B cell (primary cell): ENCODE measurements around the gene SPACA9. TPM values are rescaled to one million over a fixed set of nuclear protein-coding genes. Genes with fewer than 3 reads are reported as not detected.

Source experiments
- ATAC-seq: fragments of 200-7000 bp; cut with Tn5 transposase; one replicate; pipeline ENCODE4 v1.10.0; 2021; ENCODE audit warnings: low read depth, mild to moderate bottlenecking, moderate number of reproducible peaks, moderate library complexity
- CTCF ChIA-PET: fragments of 350-600 bp; sonication (Branson Sonifier 250); formaldehyde crosslinking; loops from one replicate; lab custom pipeline; 2021; ENCODE audit warnings: antibody characterized with exemption, inconsistent platforms; lab: Charles Lee
- POLR2A ChIA-PET: fragments of 350-600 bp; sonication (Branson Sonifier 250); formaldehyde crosslinking; loops from one replicate; lab custom pipeline; 2021; ENCODE audit warnings: antibody characterized with exemption; lab: Charles Lee
- DNase-seq: peaks from one replicate; pipeline ENCODE4 v3.0.0; 2013
- H2AFZ ChIP-seq: 2 replicates; pipeline ENCODE4 v1.6.1; 2012; ENCODE audit warnings: mild to moderate bottlenecking, low read depth, low read length; ENCODE audit not compliant: insufficient read depth, poor library complexity, severe bottlenecking
- H3K27ac ChIP-seq, 2 donors: 1 replicate in 1 of 2; 2 replicates in 1 of 2; pipeline ENCODE4 v1.5.1; 2012 to 2013; ENCODE audit warnings: low read length in 2 of 2, mild to moderate bottlenecking in 2 of 2, moderate library complexity in 1 of 2
- H3K27me3 ChIP-seq, 4 experiments: fragments of 200-600 bp in 1 of 4; sonication (generic) in 1 of 4; replicated peaks in 1 of 4; 1 replicate in 2 of 4; 2 replicates in 2 of 4; pipeline versions ENCODE4 v1.6.1 to v1.7.0; 2013 to 2016; ENCODE audit warnings: low read length in 3 of 4, mild to moderate bottlenecking in 2 of 4, mixed read lengths in 1 of 4, moderate library complexity in 1 of 4; ENCODE audit not compliant: insufficient read depth in 4 of 4, control insufficient read depth in 3 of 4; ENCODE audit errors: control extremely low read depth in 1 of 4
- H3K36me3 ChIP-seq, 2 experiments: replicated peaks in 1 of 2; 1 replicate in 1 of 2; 2 replicates in 1 of 2; pipeline versions ENCODE4 v1.6.1 to v1.7.1; 2013; ENCODE audit warnings: low read length in 1 of 2; ENCODE audit not compliant: insufficient read depth in 2 of 2, control insufficient read depth in 1 of 2; ENCODE audit errors: control extremely low read depth in 1 of 2, extremely low read depth in 1 of 2
- H3K4me1 ChIP-seq, 2 donors: fragments of 200-600 bp in 1 of 2; sonication (generic) in 1 of 2; 1 replicate in 1 of 2; 2 replicates in 1 of 2; pipeline versions ENCODE4 v1.5.1 to v1.6.1; 2013 to 2017; ENCODE audit warnings: low read length in 2 of 2; ENCODE audit not compliant: control insufficient read depth in 2 of 2, insufficient read depth in 2 of 2
- H3K4me2 ChIP-seq: replicated peaks from 2 replicates; pipeline ENCODE3; 2012; ENCODE audit warnings: mild to moderate bottlenecking, low read depth, low read length; ENCODE audit not compliant: poor library complexity, severe bottlenecking
- H3K4me3 ChIP-seq, 5 experiments: fragments of 200-600 bp in 1 of 5; sonication (generic) in 1 of 5; 1 replicate in 3 of 5; 2 replicates in 2 of 5; pipeline versions ENCODE4 v1.5.1 to v1.7.0; 2011 to 2016; ENCODE audit warnings: low read length in 4 of 5, mild to moderate bottlenecking in 4 of 5, low read depth in 2 of 5, control low read depth in 1 of 5, moderate library complexity in 1 of 5; ENCODE audit not compliant: insufficient read depth in 1 of 5; ENCODE audit errors: control extremely low read depth in 1 of 5, extremely low read depth in 1 of 5
- H3K79me2 ChIP-seq: fragments of 200-600 bp; sonication (generic); one replicate; pipeline ENCODE4 v1.6.0; 2016; ENCODE audit warnings: low read length; ENCODE audit not compliant: control insufficient read depth, insufficient read depth
- H3K9ac ChIP-seq: fragments of 200-600 bp; sonication (generic); 2 replicates; pipeline ENCODE4 v1.6.1; 2017; ENCODE audit warnings: mild to moderate bottlenecking, low read length, moderate library complexity
- H3K9me3 ChIP-seq, 3 donors: one replicate each; pipeline versions ENCODE4 v1.6.1 to v1.7.1; 2013; ENCODE audit warnings: low read length in 2 of 3; ENCODE audit not compliant: control insufficient read depth in 2 of 3, insufficient read depth in 1 of 3; ENCODE audit errors: control extremely low read depth in 1 of 3
- H4K20me1 ChIP-seq: 2 replicates; pipeline ENCODE4 v1.6.0; 2012; ENCODE audit warnings: mild to moderate bottlenecking, low read length; ENCODE audit not compliant: insufficient read depth, control insufficient read depth, poor library complexity, severe bottlenecking
- H3K27ac Mint-ChIP-seq: one replicate; pipeline ENCODE4 v1.8.0; 2021; ENCODE audit warnings: mixed read lengths
- H3K27me3 Mint-ChIP-seq: one replicate; pipeline ENCODE4 v1.8.0; 2021; ENCODE audit warnings: mixed read lengths
- H3K4me1 Mint-ChIP-seq: one replicate; pipeline ENCODE4 v1.8.0; 2021; ENCODE audit warnings: mixed read lengths
- H3K4me3 Mint-ChIP-seq: one replicate; pipeline ENCODE4 v1.8.0; 2021; ENCODE audit warnings: mixed read lengths
- H3K9me3 Mint-ChIP-seq: one replicate; pipeline ENCODE4 v1.8.0; 2022; ENCODE audit warnings: mixed read lengths; ENCODE audit not compliant: insufficient read depth
- EZH2 ChIP-seq: IDR thresholded peaks from 2 replicates; pipeline ENCODE4 v1.6.1; 2012; ENCODE audit warnings: borderline replicate concordance, low read depth, mild to moderate bottlenecking, moderate library complexity, low read length; ENCODE audit not compliant: insufficient read depth, poor library complexity, severe bottlenecking
- WGBS: methylation state at CpG from one replicate; pipeline ENCODE4 v1.1.5; 2013; ENCODE audit warnings: missing lambda C conversion rate; ENCODE audit not compliant: insufficient coverage; 5-methylcytosine and 5-hydroxymethylcytosine counted together
- intact Hi-C: fragments of 100-400 bp; cut with micrococcal nuclease; formaldehyde crosslinking; loops from one replicate; pipeline ENCODE4 v1.10.0; 2022
- polyA plus RNA-seq: library from polyadenylated mRNA; depleted of rRNA; stranded (reverse); fragments of >200 nt; gene quantifications from 2 replicates; pipeline ENCODE4 v1.2.3, GENCODE V29; 2012
- total RNA-seq, 2 donors: library from RNA; stranded (reverse); fragments of 120-200 nt in 1 of 2; gene quantifications; 1 replicate in 1 of 2; 2 replicates in 1 of 2; pipeline versions ENCODE4 v1.2.3 to v1.2.4, GENCODE V29; 2013 to 2022
- TF ChIP-seq, protein P1 (sequence below): fragments of 200-600 bp; IDR thresholded peaks from one replicate; pipeline ENCODE4 v1.8.0; 2022; ENCODE audit warnings: antibody characterized with exemption, mild to moderate bottlenecking

SPACA9 gene
- total and polyA plus RNA-seq, 2 donors (not counting 1 experiment from before 2014, with no cell fraction given): 2.8 to 4.5 TPM

- H3K9me3 Mint-ChIP-seq: no peaks in the 10 kb centered on the region
Observed at GRCh38 chr9:132866898-132867297, 11.8 kb upstream of the SPACA9 start.

GRCh38 chr9:132869266-132869665 lies 9.4 kb upstream of the SPACA9 start:
- Histone ChIP-seq H4K20me1 (no peaks in the 10 kb centered on the region), H3K79me2 (no peaks in the 10 kb centered on the region), H3K27ac (no peak overlapping the region), H3K4me2 (no peak overlapping the region), H2AFZ (no peak overlapping the region), H3K4me3 (no peak overlapping the region), H3K9ac (no peak overlapping the region), H3K4me1 (no peaks in the 10 kb centered on the region), H3K9me3 (no peaks in the 10 kb centered on the region), H3K27me3 (no peaks in the 10 kb centered on the region), H3K36me3 (no peaks in the 10 kb centered on the region)
- Mint-ChIP-seq H3K4me3 (no peak overlapping the region), H3K27ac (no peak overlapping the region), H3K27me3 (no peaks in the 10 kb centered on the region), H3K4me1 (peaks cover 3% of the 10 kb centered on the region), H3K9me3 (no peaks in the 10 kb centered on the region)
- POLR2A ChIA-PET: no interaction called here
- WGBS: 96% methylated on average over 9 of the region's 9 CpGs
- DNase-seq (no peak), ATAC-seq (no peak)
- CTCF ChIA-PET: no interaction called here
- TF ChIP-seq, protein P1, sequence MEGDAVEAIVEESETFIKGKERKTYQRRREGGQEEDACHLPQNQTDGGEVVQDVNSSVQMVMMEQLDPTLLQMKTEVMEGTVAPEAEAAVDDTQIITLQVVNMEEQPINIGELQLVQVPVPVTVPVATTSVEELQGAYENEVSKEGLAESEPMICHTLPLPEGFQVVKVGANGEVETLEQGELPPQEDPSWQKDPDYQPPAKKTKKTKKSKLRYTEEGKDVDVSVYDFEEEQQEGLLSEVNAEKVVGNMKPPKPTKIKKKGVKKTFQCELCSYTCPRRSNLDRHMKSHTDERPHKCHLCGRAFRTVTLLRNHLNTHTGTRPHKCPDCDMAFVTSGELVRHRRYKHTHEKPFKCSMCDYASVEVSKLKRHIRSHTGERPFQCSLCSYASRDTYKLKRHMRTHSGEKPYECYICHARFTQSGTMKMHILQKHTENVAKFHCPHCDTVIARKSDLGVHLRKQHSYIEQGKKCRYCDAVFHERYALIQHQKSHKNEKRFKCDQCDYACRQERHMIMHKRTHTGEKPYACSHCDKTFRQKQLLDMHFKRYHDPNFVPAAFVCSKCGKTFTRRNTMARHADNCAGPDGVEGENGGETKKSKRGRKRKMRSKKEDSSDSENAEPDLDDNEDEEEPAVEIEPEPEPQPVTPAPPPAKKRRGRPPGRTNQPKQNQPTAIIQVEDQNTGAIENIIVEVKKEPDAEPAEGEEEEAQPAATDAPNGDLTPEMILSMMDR: no peak
- no peak for TF ChIP-seq EZH2
- intact Hi-C loops: no loop called here

More at GRCh38 chr9:132866898-132867297, 11.8 kb upstream of the SPACA9 start:
- H3K79me2 ChIP-seq: no peaks in the 10 kb centered on the region
- no peaks in the 10 kb centered on the region for H3K4me1 ChIP-seq
- no peak overlapping the region for H2AFZ ChIP-seq
- no peaks in the 10 kb centered on the region for H4K20me1 ChIP-seq
- intact Hi-C loops: no loop called here
- no peak overlapping the region for H3K4me3 Mint-ChIP-seq
- no peak for TF ChIP-seq EZH2
- TF ChIP-seq, protein P1: no peak
- ChIA-PET POLR2A (no interaction called here), CTCF (interaction anchor here (1.5 kb wide), 1 partner anchor 34 kb away, joined by 3 read pairs; no protein-coding TSS in a partner anchor)
- H3K27ac Mint-ChIP-seq: no peak overlapping the region
- no peak overlapping the region for H3K9ac ChIP-seq
- no peaks in the 10 kb centered on the region for H3K4me1 Mint-ChIP-seq
- no peaks in the 10 kb centered on the region for H3K9me3 ChIP-seq
- no peak for ATAC-seq
- no peaks in the 10 kb centered on the region for H3K27me3 ChIP-seq
- no peaks in the 10 kb centered on the region for H3K36me3 ChIP-seq
- H3K27me3 Mint-ChIP-seq: no peaks in the 10 kb centered on the region
- 93% methylated on average over 2 of the region's 8 CpGs for WGBS
- no peak overlapping the region for H3K27ac ChIP-seq
- DNase-seq: no peak
- H3K4me3 ChIP-seq: no peak overlapping the region
- no peak overlapping the region for H3K4me2 ChIP-seq
